GM12872 (cell line): ENCODE results near the gene HIPK2.

ENCODE experiments used
- TF ChIP-seq, protein P1 (sequence below): IDR thresholded peaks from 3 replicates; pipeline ENCODE4 v1.5.1; 2011; ENCODE audit warnings: low read depth, mild to moderate bottlenecking, low read length, moderate library complexity; ENCODE audit not compliant: insufficient read depth

The HIPK2 gene

DNA sequence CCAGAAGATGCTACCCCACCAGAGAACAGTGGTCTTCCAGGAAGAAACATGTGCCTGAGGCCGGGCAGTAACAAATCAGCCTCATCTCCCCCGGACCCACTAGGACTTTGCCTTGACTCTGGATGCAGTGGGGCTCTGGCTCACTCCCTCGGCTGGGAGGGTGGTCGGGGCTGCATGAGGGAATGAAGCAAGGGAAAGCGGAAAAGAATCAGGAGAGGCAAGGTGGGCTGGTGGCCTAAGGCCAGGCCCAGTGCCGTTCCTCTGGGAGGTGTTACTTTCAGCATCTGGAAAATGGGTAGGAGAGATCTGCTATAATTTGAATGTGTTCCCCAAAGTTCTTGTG, 202.5 kb downstream of the HIPK2 start:
- TF ChIP-seq, protein P1, sequence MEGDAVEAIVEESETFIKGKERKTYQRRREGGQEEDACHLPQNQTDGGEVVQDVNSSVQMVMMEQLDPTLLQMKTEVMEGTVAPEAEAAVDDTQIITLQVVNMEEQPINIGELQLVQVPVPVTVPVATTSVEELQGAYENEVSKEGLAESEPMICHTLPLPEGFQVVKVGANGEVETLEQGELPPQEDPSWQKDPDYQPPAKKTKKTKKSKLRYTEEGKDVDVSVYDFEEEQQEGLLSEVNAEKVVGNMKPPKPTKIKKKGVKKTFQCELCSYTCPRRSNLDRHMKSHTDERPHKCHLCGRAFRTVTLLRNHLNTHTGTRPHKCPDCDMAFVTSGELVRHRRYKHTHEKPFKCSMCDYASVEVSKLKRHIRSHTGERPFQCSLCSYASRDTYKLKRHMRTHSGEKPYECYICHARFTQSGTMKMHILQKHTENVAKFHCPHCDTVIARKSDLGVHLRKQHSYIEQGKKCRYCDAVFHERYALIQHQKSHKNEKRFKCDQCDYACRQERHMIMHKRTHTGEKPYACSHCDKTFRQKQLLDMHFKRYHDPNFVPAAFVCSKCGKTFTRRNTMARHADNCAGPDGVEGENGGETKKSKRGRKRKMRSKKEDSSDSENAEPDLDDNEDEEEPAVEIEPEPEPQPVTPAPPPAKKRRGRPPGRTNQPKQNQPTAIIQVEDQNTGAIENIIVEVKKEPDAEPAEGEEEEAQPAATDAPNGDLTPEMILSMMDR = no peak

GRCh38 chr7:139574618-139575337, 203.0 kb downstream of the HIPK2 start:
- TF ChIP-seq, protein P1 = no peak

DNA sequence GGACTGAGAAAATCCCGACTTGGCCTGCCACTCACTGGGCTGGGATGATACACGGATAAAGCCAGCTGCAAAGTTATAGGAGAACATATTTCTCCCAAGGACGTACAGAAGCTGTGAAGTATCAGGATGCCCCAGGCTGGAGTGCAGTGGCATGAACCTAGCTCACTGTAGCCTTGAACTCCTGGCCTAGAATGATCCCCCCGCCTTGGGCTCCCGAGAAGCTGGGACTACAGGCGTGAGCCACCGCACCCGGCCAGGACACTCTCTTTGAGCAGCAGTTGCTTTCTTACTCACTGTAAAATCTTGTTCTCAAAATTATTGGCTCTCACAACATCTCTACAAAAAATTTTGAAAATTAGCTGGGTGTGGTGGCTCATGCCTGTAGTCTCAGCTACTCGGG, 203.9 kb downstream of the HIPK2 start:
- TF ChIP-seq, protein P1 = no peak

DNA sequence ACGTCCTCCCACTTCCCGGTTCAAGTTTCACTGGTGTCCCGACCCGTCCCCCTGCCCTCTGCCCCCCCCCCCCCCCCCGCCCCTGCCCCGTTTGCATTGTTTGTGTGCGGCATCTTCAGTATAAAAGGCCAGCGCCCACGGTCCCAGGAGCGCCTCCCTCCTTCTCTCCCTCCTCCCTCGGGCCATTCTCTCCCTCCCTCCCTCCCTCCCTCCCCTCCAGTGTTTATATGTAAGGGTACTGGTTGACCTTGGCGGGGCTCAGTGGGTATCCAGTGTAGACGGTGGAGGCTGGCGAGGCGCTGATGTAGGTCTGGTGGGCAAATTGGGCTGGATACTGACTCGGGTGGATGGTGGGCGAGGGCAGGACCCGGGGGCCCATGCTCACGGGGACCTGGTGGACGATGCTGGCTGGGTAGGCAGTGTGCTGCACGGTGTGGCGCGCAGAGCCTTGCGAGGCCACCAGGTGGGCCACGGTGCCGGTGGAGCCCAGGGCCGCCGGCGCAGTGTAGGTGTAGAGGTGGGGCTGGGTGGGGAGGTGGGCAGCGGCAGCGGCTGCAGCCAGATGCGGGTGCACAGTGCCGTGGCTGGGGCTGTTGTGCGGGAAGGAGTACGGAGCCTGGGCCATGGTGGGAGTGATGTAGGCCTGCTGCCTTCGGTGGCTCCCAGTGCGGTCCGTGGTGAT, 205.0 kb downstream of the HIPK2 start:
- TF ChIP-seq, protein P1 = no peak

DNA sequence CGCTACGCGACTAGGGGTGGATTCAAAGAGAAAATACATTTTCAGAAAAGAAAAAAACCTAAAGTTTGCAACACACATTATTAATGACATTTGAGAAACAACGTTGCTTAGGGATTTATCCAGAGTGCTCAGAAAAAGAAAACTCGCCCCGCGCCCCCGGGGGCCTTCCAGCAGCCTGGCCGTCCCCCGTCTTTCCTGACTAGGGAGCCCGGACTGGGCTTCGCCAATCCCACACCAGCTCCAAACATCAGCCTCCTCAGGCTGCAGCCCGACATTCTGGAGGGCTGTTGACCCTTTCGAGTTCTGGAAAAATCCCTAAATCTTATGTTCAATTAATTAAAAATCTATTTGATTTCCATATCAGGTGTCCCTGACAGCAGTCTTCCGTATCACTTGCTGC, 205.7 kb downstream of the HIPK2 start:
- TF ChIP-seq, protein P1 = no peak

- TF ChIP-seq, protein P1 = no peak
Measured at GRCh38 chr7:139571651-139572050, 206.1 kb downstream of the HIPK2 start.

DNA sequence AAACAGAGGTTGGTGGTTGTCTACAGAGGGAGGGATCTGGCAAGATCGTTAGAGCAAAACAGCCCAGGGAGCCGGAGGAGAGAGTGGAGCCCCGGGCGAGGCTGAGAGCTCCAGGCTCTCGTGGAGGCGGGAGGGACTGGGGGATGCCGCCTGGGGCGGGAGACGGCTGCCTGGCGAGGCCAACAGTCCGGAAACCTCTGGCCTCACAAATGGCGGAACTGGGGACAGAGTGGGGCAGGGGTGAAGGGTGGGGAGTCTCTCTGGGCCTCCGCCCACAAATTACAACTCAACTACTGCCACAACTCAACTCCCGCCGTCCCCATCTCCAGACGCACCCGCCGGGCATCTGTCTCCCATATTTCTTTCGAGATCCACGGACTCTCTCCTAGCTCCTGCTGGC, 206.6 kb downstream of the HIPK2 start:
- TF ChIP-seq, protein P1 = no peak
